ENCODE measurements around the gene SCGB3A2.
"Not testable (repeated sequence)": the region's sequence is repeated elsewhere in the genome, so short reads cannot be mapped to it uniquely, and the experiment has no call there.

The SCGB3A2 gene

GRCh38 chr5:147869112-147869511 lies 9.4 kb upstream of the SCGB3A2 start:
- DNase-seq: no peak

- not testable (repeated sequence) for DNase-seq
These were observed 8.6 kb upstream of the SCGB3A2 start for GRCh38 chr5:147869892-147870291.

- not testable (repeated sequence) for DNase-seq
These were observed 6.4 kb upstream of the SCGB3A2 start for GRCh38 chr5:147871980-147872549.

- DNase-seq: not testable (repeated sequence)
These were observed 5.6 kb upstream of the SCGB3A2 start for GRCh38 chr5:147872744-147873435.

- DNase-seq: not testable (repeated sequence)
These were observed 4.2 kb upstream of the SCGB3A2 start for GRCh38 chr5:147874118-147874875.

- no peak for DNase-seq
These were observed 3.6 kb upstream of the SCGB3A2 start for GRCh38 chr5:147874910-147875367.

- DNase-seq: no peak
These were observed 2.4 kb upstream of the SCGB3A2 start for GRCh38 chr5:147876141-147876540.

GRCh38 chr5:147876626-147877025 lies 1.9 kb upstream of the SCGB3A2 start:
- no peak for DNase-seq

GRCh38 chr5:147879784-147880183 lies 1.3 kb downstream of the SCGB3A2 start:
- no peak for DNase-seq

GRCh38 chr5:147880487-147880886 lies 2.0 kb downstream of the SCGB3A2 start:
- DNase-seq: no peak

GRCh38 chr5:147882586-147883313 lies 4.2 kb downstream of the SCGB3A2 start:
- DNase-seq: no peak

GRCh38 chr5:147887026-147887627 lies 8.6 kb downstream of the SCGB3A2 start:
- no peak for DNase-seq

GRCh38 chr5:147887930-147888329 lies 9.4 kb downstream of the SCGB3A2 start:
- DNase-seq: no peak

- no peak for DNase-seq
These were observed 14.3 kb downstream of the SCGB3A2 start for GRCh38 chr5:147892696-147893296.

- DNase-seq: no peak
These were observed 15.3 kb downstream of the SCGB3A2 start for GRCh38 chr5:147893820-147894219.

GRCh38 chr5:147895864-147896263 lies 17.4 kb downstream of the SCGB3A2 start:
- DNase-seq: no peak

- no peak for DNase-seq
These were observed 20.4 kb downstream of the SCGB3A2 start for GRCh38 chr5:147898875-147899401.

GRCh38 chr5:147901599-147902039 lies 23.1 kb downstream of the SCGB3A2 start:
- no peak for DNase-seq

GRCh38 chr5:147902609-147903115 lies 24.2 kb downstream of the SCGB3A2 start:
- no peak for DNase-seq

- DNase-seq: no peak
These were observed 25.6 kb downstream of the SCGB3A2 start for GRCh38 chr5:147904110-147904509.

- DNase-seq: no peak
These were observed 28.0 kb downstream of the SCGB3A2 start, which contains the start of gene C5orf46 for GRCh38 chr5:147906326-147907095. Gene C5orf46, minus strand, starts transcription at chr5:147906538. Its CDS starts 37 bp downstream, at chr5:147906501.

Measured in activated effector memory CD4-positive, alpha-beta T cell treated with Interleukin-2 at 50 U/mL for 16 hours (primary cell).